OCI-LY1 (cell line): ENCODE results near the gene QKI.

ENCODE experiments used
- EZH2 ChIP-seq: fragments of 200-600 bp; sonication (generic), shearing (Covaris generic); IDR thresholded peaks from 2 replicates; pipeline ENCODE4 v1.8.0; 2017; ENCODE audit warnings: borderline replicate concordance, mixed run types, mild to moderate bottlenecking, antibody characterized with exemption, low read length, moderate library complexity, mixed read lengths
- TF ChIP-seq, protein P1 (sequence below): fragments of 200-600 bp; sonication (generic), shearing (Covaris generic); IDR thresholded peaks from 2 replicates; pipeline ENCODE4 v1.5.1; 2017; ENCODE audit warnings: mild to moderate bottlenecking, antibody characterized with exemption, low read length, moderate library complexity, mixed read lengths

DNA sequence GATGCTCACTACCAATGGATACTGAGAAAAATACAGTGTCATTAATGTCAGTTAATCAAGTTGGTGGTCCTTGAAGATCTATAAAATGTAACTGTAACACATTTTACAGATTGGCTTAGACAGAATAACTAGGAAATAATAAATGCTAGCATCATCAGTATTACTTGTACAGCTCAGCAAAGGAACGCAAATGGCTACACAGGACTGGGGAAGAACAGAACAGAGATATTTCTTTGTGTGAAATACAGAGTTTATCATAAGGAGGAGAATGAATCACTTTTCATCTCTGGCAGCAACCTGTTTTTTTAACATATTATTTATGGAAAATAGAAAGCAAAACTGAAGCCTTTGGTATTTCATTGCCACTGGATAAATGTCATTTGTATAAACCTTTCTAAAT, 8.2 kb upstream of the QKI start:
- TF ChIP-seq, protein P1, sequence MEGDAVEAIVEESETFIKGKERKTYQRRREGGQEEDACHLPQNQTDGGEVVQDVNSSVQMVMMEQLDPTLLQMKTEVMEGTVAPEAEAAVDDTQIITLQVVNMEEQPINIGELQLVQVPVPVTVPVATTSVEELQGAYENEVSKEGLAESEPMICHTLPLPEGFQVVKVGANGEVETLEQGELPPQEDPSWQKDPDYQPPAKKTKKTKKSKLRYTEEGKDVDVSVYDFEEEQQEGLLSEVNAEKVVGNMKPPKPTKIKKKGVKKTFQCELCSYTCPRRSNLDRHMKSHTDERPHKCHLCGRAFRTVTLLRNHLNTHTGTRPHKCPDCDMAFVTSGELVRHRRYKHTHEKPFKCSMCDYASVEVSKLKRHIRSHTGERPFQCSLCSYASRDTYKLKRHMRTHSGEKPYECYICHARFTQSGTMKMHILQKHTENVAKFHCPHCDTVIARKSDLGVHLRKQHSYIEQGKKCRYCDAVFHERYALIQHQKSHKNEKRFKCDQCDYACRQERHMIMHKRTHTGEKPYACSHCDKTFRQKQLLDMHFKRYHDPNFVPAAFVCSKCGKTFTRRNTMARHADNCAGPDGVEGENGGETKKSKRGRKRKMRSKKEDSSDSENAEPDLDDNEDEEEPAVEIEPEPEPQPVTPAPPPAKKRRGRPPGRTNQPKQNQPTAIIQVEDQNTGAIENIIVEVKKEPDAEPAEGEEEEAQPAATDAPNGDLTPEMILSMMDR: no peak
- no peak for TF ChIP-seq EZH2
